Activated T-helper 17 cell treated with anti-CD3 and anti-CD28 coated beads, Interleukin-2, amount 50 U/mL, for 72 hours (primary cell): ENCODE data around the gene EIF1AX. TPM values are rescaled to one million over a fixed set of nuclear protein-coding genes. Genes with fewer than 3 reads are reported as not detected.
"Not testable (repeated sequence)": the region's sequence is repeated elsewhere in the genome, so short reads cannot be mapped to it uniquely, and the experiment has no call there.

Source experiments
- ATAC-seq: fragments of 150-1000 bp; cut with Tn5 transposase; replicated peaks from 2 replicates; pipeline ENCODE4 v1.10.0; 2021; ENCODE audit warnings: mild to moderate bottlenecking, moderate library complexity
- H3K27ac Mint-ChIP-seq: one replicate; pipeline ENCODE4 v1.8.0; 2022; ENCODE audit warnings: mixed read lengths
- H3K27me3 Mint-ChIP-seq: one replicate; pipeline ENCODE4 v1.8.0; 2022; ENCODE audit warnings: mixed read lengths
- H3K36me3 Mint-ChIP-seq: one replicate; pipeline ENCODE4 v1.8.0; 2022; ENCODE audit warnings: low read depth, mild to moderate bottlenecking, mixed read lengths
- H3K4me1 Mint-ChIP-seq: one replicate; pipeline ENCODE4 v1.8.0; 2022; ENCODE audit warnings: mixed read lengths
- H3K4me3 Mint-ChIP-seq: one replicate; pipeline ENCODE4 v1.8.0; 2022; ENCODE audit warnings: mild to moderate bottlenecking, mixed read lengths
- H3K9me3 Mint-ChIP-seq: one replicate; pipeline ENCODE4 v1.8.0; 2022; ENCODE audit warnings: mixed read lengths
- total RNA-seq, 2 donors: library from RNA; stranded (reverse); gene quantifications; one replicate each; pipeline ENCODE4 v1.2.3, GENCODE V29; 2022

The EIF1AX gene
- total RNA-seq, 2 donors from 2014 or later = 49.7 to 106 TPM

DNA sequence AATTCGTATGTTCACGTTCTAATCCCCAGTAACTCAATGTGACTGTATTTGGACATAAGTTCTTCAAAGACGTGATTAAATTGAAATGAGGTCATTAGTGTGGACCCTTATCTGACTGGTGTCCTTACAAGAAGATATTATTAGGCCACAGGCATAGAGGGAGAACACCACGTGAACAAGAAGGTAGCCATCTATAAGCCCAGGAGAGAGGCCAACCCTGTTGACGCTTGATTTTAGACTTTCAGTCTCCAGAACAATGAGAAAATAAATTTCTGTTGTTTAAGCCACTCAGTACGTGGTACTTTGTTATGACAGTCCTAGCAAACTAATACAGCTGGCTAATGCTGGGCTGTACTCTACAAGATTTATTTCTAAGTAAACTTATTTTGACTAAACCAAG, 1.5 kb upstream of the EIF1AX start:
- Mint-ChIP-seq H3K36me3 (peaks cover 30% of the 10 kb centered on the region), H3K27ac (peak overlapping the region; percentile 43), H3K27me3 (no peaks in the 10 kb centered on the region), H3K4me1 (peaks cover 13% of the 10 kb centered on the region), H3K4me3 (peak overlapping the region; percentile 58), H3K9me3 (no peaks in the 10 kb centered on the region)
- no peak for ATAC-seq

- H3K36me3 Mint-ChIP-seq = peaks cover 57% of the 10 kb centered on the region
- peak overlapping the region; percentile 75 for H3K27ac Mint-ChIP-seq
- no peak for ATAC-seq
- peak overlapping the region; percentile 81 for H3K4me3 Mint-ChIP-seq
- H3K9me3 Mint-ChIP-seq = no peaks in the 10 kb centered on the region
- H3K27me3 Mint-ChIP-seq = no peaks in the 10 kb centered on the region
- H3K4me1 Mint-ChIP-seq = peaks cover 18% of the 10 kb centered on the region
Observed at GRCh38 chrX:20140420-20140819, 1.2 kb downstream of the EIF1AX start.

GRCh38 chrX:20139966-20140365, 1.7 kb downstream of the EIF1AX start:
- Mint-ChIP-seq H3K9me3 (no peaks in the 10 kb centered on the region), H3K4me1 (peaks cover 18% of the 10 kb centered on the region), H3K27ac (peak overlapping the region; percentile 75), H3K4me3 (peak overlapping the region; percentile 81), H3K27me3 (no peaks in the 10 kb centered on the region), H3K36me3 (peaks cover 62% of the 10 kb centered on the region)
- ATAC-seq = no peak

DNA sequence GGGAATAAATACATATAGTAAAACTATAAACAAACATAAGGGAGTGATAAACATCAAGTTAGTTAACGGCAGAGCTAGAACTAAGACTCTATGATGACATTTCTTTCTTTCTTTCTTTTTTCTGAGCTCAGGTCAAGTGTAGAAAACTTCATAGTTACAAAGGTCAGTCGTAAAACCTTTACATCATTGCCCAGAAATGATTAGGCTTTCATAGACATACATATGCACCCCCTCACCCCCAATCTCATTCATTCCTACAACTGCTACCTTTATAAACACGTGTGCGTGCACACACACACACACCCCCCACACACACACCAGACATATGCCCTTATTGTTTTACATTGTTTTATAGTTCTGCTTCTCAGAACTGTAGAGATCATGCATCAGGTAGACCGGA, 5.7 kb downstream of the EIF1AX start:
- peaks cover 14% of the 10 kb centered on the region for H3K4me1 Mint-ChIP-seq
- H3K27me3 Mint-ChIP-seq = no peaks in the 10 kb centered on the region
- ATAC-seq = no peak
- peak overlapping the region; percentile 11 for H3K4me3 Mint-ChIP-seq
- H3K9me3 Mint-ChIP-seq = no peaks in the 10 kb centered on the region
- H3K36me3 Mint-ChIP-seq = peaks cover 97% of the 10 kb centered on the region
- H3K27ac Mint-ChIP-seq = peak overlapping the region; percentile 45

DNA sequence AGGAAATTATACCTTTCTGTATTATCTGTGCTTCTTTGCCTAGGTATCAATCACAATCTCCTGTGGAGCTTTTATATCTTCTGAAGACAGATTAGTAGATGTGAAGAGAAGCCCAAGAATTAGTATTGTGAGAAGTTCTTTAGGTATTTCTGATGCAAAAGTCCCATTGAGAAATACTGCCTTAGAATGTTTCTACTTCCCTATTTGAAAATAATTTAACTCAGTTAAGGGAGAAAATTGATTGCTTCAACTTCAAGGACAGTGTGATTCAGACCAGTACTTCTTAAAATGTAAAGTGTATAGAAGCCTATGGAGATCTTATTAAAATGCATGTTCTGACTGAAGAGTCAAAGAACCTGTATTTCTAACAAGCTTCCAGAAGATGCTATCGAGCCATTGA, 9.0 kb downstream of the EIF1AX start:
- no peak overlapping the region for H3K4me3 Mint-ChIP-seq
- peaks cover 95% of the 10 kb centered on the region for H3K36me3 Mint-ChIP-seq
- no peak for ATAC-seq
- peaks cover 5% of the 10 kb centered on the region for H3K4me1 Mint-ChIP-seq
- H3K27ac Mint-ChIP-seq = no peak overlapping the region
- no peaks in the 10 kb centered on the region for H3K27me3 Mint-ChIP-seq
- no peaks in the 10 kb centered on the region for H3K9me3 Mint-ChIP-seq

- ATAC-seq = no peak
- Mint-ChIP-seq H3K4me1 (no peaks in the 10 kb centered on the region), H3K4me3 (no peak overlapping the region), H3K27ac (no peak overlapping the region), H3K9me3 (no peaks in the 10 kb centered on the region), H3K27me3 (no peaks in the 10 kb centered on the region), H3K36me3 (peaks cover 76% of the 10 kb centered on the region)
Observed at GRCh38 chrX:20130357-20130756, 11.3 kb downstream of the EIF1AX start.

DNA sequence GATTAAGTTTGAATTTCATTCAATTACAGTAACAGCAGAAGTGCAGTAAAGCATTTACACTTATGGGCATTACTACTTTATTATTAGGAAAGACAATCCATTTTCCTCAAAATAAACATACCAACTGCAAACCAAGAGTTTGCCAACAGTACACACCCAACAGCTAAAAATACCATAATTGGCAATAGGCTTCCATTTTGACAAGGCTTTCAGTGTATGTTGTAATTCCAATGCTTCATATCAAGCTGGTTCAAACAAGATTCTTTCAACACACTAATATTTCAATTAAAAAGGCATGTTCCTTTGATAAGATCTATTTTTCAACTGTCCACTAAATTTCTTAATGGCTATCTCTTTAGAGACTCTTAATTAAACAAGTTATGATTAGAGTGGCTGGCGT, 12.1 kb downstream of the EIF1AX start:
- no peaks in the 10 kb centered on the region for H3K9me3 Mint-ChIP-seq
- ATAC-seq = no peak
- no peak overlapping the region for H3K4me3 Mint-ChIP-seq
- no peaks in the 10 kb centered on the region for H3K27me3 Mint-ChIP-seq
- no peaks in the 10 kb centered on the region for H3K4me1 Mint-ChIP-seq
- peaks cover 76% of the 10 kb centered on the region for H3K36me3 Mint-ChIP-seq
- no peak overlapping the region for H3K27ac Mint-ChIP-seq

- no peaks in the 10 kb centered on the region for H3K9me3 Mint-ChIP-seq
- no peak overlapping the region for H3K27ac Mint-ChIP-seq
- H3K4me1 Mint-ChIP-seq = no peaks in the 10 kb centered on the region
- no peak for ATAC-seq
- H3K4me3 Mint-ChIP-seq = no peak overlapping the region
- H3K36me3 Mint-ChIP-seq = peaks cover 67% of the 10 kb centered on the region
- H3K27me3 Mint-ChIP-seq = no peaks in the 10 kb centered on the region
Observed at GRCh38 chrX:20128670-20129069, 13.0 kb downstream of the EIF1AX start.

GRCh38 chrX:20127440-20127839, 14.2 kb downstream of the EIF1AX start:
- not testable (repeated sequence) for ATAC-seq

DNA sequence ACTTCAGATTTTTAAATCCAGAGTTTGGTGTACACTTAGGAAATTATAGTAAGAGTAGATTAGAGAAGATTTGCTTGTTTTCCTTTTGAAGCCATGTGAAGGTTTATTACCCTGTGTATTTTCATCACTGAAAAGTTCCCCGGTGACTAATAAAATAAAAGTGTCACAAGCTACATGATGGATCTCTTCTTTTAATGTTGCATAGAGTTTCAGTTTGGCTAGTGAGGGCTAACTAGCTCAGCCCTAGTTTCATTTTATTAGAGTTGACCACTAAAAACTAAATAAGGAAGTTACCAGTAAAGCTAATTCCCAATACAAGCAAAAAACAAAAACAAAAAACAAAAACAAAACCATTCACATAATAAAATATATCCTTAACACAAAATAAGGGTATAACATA, 14.8 kb downstream of the EIF1AX start:
- not testable (repeated sequence) for H3K27me3 Mint-ChIP-seq, ATAC-seq, H3K4me3 Mint-ChIP-seq, H3K4me1 Mint-ChIP-seq, H3K9me3 Mint-ChIP-seq, H3K27ac Mint-ChIP-seq
- peaks cover 48% of the 10 kb centered on the region for H3K36me3 Mint-ChIP-seq

More at GRCh38 chrX:20127440-20127839, 14.2 kb downstream of the EIF1AX start:
- H3K9me3 Mint-ChIP-seq, H3K4me3 Mint-ChIP-seq, H3K27me3 Mint-ChIP-seq, H3K4me1 Mint-ChIP-seq, H3K27ac Mint-ChIP-seq: not testable (repeated sequence)
- H3K36me3 Mint-ChIP-seq = peaks cover 54% of the 10 kb centered on the region

- H3K4me3 Mint-ChIP-seq = no peak overlapping the region
- H3K4me1 Mint-ChIP-seq = no peaks in the 10 kb centered on the region
- H3K36me3 Mint-ChIP-seq = peaks cover 32% of the 10 kb centered on the region
- H3K27me3 Mint-ChIP-seq = no peaks in the 10 kb centered on the region
- H3K9me3 Mint-ChIP-seq = no peaks in the 10 kb centered on the region
- no peak overlapping the region for H3K27ac Mint-ChIP-seq
- no peak for ATAC-seq
Observed at GRCh38 chrX:20124964-20125363, 16.7 kb downstream of the EIF1AX start.

DNA sequence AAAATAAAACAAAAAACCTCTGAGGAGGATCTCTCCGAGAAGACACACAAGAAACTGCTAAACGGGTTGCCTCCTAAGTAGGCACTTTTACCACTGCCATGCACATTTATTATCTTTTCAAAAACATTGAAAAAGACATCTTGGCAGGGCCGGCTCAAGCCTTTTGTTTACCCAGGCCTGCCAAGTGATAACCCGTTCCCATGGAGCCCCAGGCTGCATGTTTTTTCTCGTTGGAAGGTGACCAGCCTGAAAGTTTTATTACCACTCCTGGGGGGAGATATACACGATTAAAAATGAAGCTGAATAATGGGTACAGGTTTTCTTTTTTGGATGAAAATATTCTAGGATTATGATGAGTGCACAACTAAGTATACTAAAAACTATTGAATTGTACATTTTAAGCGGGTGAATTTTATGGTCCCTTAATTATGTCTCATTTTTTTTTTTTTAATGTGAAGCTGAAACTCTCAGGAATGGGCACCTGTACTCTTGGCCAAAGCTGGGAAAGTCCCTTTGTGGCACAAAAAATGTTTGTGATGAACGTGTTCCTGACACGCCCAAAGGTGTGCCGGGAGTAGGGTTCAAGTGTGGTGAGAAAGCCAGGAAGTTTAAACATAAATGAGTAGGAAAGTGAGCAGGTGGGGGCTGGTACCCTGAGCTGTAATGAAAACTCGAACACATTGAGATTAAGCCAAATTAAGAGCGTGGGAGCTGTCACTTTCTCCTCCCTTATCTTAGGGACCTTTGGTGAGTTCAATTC, 23.4 kb downstream of the EIF1AX start:
- no peaks in the 10 kb centered on the region for H3K4me1 Mint-ChIP-seq
- ATAC-seq = no peak
- no peaks in the 10 kb centered on the region for H3K9me3 Mint-ChIP-seq
- H3K27me3 Mint-ChIP-seq = peaks cover 9% of the 10 kb centered on the region
- no peaks in the 10 kb centered on the region for H3K36me3 Mint-ChIP-seq
- no peak overlapping the region for H3K4me3 Mint-ChIP-seq
- no peak overlapping the region for H3K27ac Mint-ChIP-seq

- H3K4me3 Mint-ChIP-seq = no peak within 1 kb of the TSS
- H3K27me3 Mint-ChIP-seq = peaks cover 9% of the 10 kb centered on the region
- no peaks in the 10 kb centered on the region for H3K36me3 Mint-ChIP-seq
- no peaks in the 10 kb centered on the region for H3K9me3 Mint-ChIP-seq
- no peak for ATAC-seq
- no peak within 1 kb of the TSS for H3K27ac Mint-ChIP-seq
- H3K4me1 Mint-ChIP-seq = no peaks in the 10 kb centered on the region
Observed at GRCh38 chrX:20116577-20117240, 24.9 kb downstream of the EIF1AX start, which contains the start of gene MAP7D2. Gene MAP7D2, minus strand, starts transcription at chrX:20116907. Its CDS starts 28 bp downstream, at chrX:20116879.

DNA sequence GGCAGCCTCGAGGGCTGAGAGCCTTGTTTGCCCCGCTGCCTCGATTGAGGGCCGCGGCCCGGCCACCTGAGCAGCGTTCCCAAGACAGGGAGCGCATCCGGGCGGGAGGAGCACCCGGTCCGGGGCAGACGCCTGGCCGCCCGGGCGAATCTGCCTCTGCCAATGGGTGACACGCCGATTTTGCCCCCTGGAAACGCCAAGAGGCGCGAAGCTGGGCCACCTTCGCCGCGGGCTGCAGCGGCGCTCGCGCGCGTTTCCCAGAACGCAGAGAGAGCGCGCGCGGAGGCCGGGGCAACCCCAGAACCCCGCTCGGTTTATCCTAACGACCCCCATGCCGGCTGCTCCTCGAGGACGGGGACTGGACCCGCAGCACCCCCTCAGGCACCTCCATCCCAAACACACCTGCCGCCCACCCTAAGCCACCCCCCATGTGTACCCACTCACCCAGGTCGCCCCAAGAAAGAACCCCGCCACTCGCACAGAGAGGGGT, 25.5 kb downstream of the EIF1AX start:
- Mint-ChIP-seq H3K27me3 (peaks cover 9% of the 10 kb centered on the region), H3K9me3 (no peaks in the 10 kb centered on the region), H3K27ac (no peak overlapping the region), H3K4me3 (no peak overlapping the region), H3K4me1 (no peaks in the 10 kb centered on the region), H3K36me3 (no peaks in the 10 kb centered on the region)
- no peak for ATAC-seq
